H9 (cell line): ENCODE data around the gene TFAP2E. TPM values are rescaled to one million over a fixed set of nuclear protein-coding genes. Genes with fewer than 3 reads are reported as not detected.

Experiments
- DNase-seq: peaks from one replicate; pipeline ENCODE4 v3.0.0-alpha.2; 2017
- H2AFZ ChIP-seq: one replicate; pipeline ENCODE4 v1.6.1; 2013; ENCODE audit warnings: mild to moderate bottlenecking, low read length, control low read depth, moderate library complexity
- H2AK5ac ChIP-seq: 2 replicates; pipeline ENCODE4 v1.6.1; 2013; ENCODE audit warnings: low read length, control low read depth, mixed read lengths; ENCODE audit not compliant: insufficient read length
- H2BK120ac ChIP-seq: one replicate; pipeline ENCODE4 v1.6.1; 2013; ENCODE audit warnings: low read depth, mild to moderate bottlenecking, low read length, control low read depth, inconsistent platforms; ENCODE audit not compliant: poor library complexity, severe bottlenecking
- H2BK12ac ChIP-seq: 2 replicates; pipeline ENCODE4 v1.6.1; 2013; ENCODE audit warnings: low read length, control low read depth, mixed read lengths, low read depth; ENCODE audit not compliant: insufficient read length
- H2BK15ac ChIP-seq: 2 replicates; pipeline ENCODE4 v1.6.1; 2013; ENCODE audit warnings: low read depth, low read length, control low read depth
- H2BK20ac ChIP-seq: one replicate; pipeline ENCODE4 v1.6.1; 2013; ENCODE audit warnings: low read depth, mild to moderate bottlenecking, low read length, control low read depth, inconsistent platforms; ENCODE audit not compliant: poor library complexity, severe bottlenecking
- H2BK5ac ChIP-seq: 2 replicates; pipeline ENCODE4 v1.6.1; 2013; ENCODE audit warnings: low read length, control low read depth, mixed read lengths; ENCODE audit not compliant: insufficient read length
- H3K14ac ChIP-seq: 2 replicates; pipeline ENCODE4 v1.6.1; 2013; ENCODE audit warnings: low read length, control low read depth; ENCODE audit not compliant: insufficient read depth
- H3K18ac ChIP-seq: 2 replicates; pipeline ENCODE4 v1.6.1; 2013; ENCODE audit warnings: low read depth, mild to moderate bottlenecking, mixed read lengths, low read length, control low read depth; ENCODE audit not compliant: insufficient read length
- H3K23ac ChIP-seq: 2 replicates; pipeline ENCODE4 v1.6.1; 2013; ENCODE audit warnings: low read length, control low read depth, mixed read lengths, low read depth; ENCODE audit not compliant: insufficient read length
- H3K23me2 ChIP-seq: 2 replicates; pipeline ENCODE4 v1.6.1; 2013; ENCODE audit warnings: low read depth, mild to moderate bottlenecking, mixed read lengths, low read length, control low read depth; ENCODE audit not compliant: insufficient read length, poor library complexity, severe bottlenecking
- H3K27ac ChIP-seq: 2 replicates; pipeline ENCODE4 v1.5.1; 2013; ENCODE audit warnings: low read length, control low read depth, mixed read lengths, low read depth; ENCODE audit not compliant: insufficient read length
- H3K27me3 ChIP-seq: 2 replicates; pipeline ENCODE4 v1.6.1; 2013; ENCODE audit warnings: low read length, control low read depth, inconsistent platforms; ENCODE audit not compliant: insufficient read depth
- H3K4ac ChIP-seq: 2 replicates; pipeline ENCODE4 v1.6.1; 2013; ENCODE audit warnings: low read depth, mild to moderate bottlenecking, control low read depth, inconsistent platforms, low read length, moderate library complexity
- H3K4me1 ChIP-seq: 2 replicates; pipeline ENCODE4 v1.6.1; 2013; ENCODE audit warnings: low read length, control low read depth, inconsistent platforms; ENCODE audit not compliant: insufficient read depth
- H3K4me2 ChIP-seq: 2 replicates; pipeline ENCODE4 v1.6.1; 2013; ENCODE audit warnings: low read length, control low read depth, mixed read lengths; ENCODE audit not compliant: insufficient read length, insufficient read depth
- H3K56ac ChIP-seq: 2 replicates; pipeline ENCODE4 v1.6.1; 2013; ENCODE audit warnings: low read depth, mild to moderate bottlenecking, mixed read lengths, low read length, control low read depth; ENCODE audit not compliant: insufficient read length
- H3K79me1 ChIP-seq: 2 replicates; pipeline ENCODE4 v1.6.1; 2013; ENCODE audit warnings: low read depth, mild to moderate bottlenecking, moderate library complexity, low read length, control low read depth, inconsistent platforms; ENCODE audit not compliant: insufficient read depth, poor library complexity, severe bottlenecking
- H3K79me2 ChIP-seq: 2 replicates; pipeline ENCODE4 v1.6.1; 2013; ENCODE audit warnings: low read length, control low read depth, inconsistent platforms; ENCODE audit not compliant: insufficient read depth
- H3K9ac ChIP-seq: 2 replicates; pipeline ENCODE4 v1.6.1; 2013; ENCODE audit warnings: low read length, control low read depth, mixed read lengths; ENCODE audit not compliant: insufficient read length; ENCODE audit errors: extremely low read depth
- H3K9me3 ChIP-seq: one replicate; pipeline ENCODE4 v1.6.1; 2013; ENCODE audit warnings: low read depth, low read length, inconsistent platforms; ENCODE audit not compliant: control insufficient read depth
- H3T11ph ChIP-seq: one replicate; pipeline ENCODE4 v1.6.1; 2013; ENCODE audit warnings: mild to moderate bottlenecking, low read length, control low read depth, inconsistent platforms
- H4K20me1 ChIP-seq: one replicate; pipeline ENCODE4 v1.6.1; 2013; ENCODE audit not compliant: control insufficient read depth, insufficient read length, insufficient read depth
- H4K5ac ChIP-seq: 2 replicates; pipeline ENCODE4 v1.6.1; 2013; ENCODE audit warnings: low read depth, mild to moderate bottlenecking, mixed read lengths, low read length, control low read depth; ENCODE audit not compliant: insufficient read length
- H4K8ac ChIP-seq: replicated peaks from 2 replicates; pipeline ENCODE4 v1.6.1; 2013; ENCODE audit warnings: low read length, control low read depth, mixed read lengths, low read depth; ENCODE audit not compliant: insufficient read length
- H4K91ac ChIP-seq: 2 replicates; pipeline ENCODE4 v1.6.1; 2013; ENCODE audit warnings: low read depth, mild to moderate bottlenecking, moderate library complexity, mixed read lengths, low read length, control low read depth; ENCODE audit not compliant: insufficient read length
- H3K27ac Mint-ChIP-seq, 3 experiments: 2 replicates in 2 of 3; 3 replicates in 1 of 3; pipeline ENCODE4 v1.8.0; 2020 to 2021; ENCODE audit warnings: mixed read lengths in 3 of 3, mild to moderate bottlenecking in 1 of 3, moderate library complexity in 1 of 3
- H3K27me3 Mint-ChIP-seq: 2 replicates; pipeline ENCODE4 v1.8.0; 2021; ENCODE audit warnings: low read depth, mild to moderate bottlenecking, moderate library complexity, mixed read lengths
- H3K36me3 Mint-ChIP-seq, 3 experiments: 2 replicates in 2 of 3; 3 replicates in 1 of 3; pipeline ENCODE4 v1.8.0; 2020 to 2021; ENCODE audit warnings: low read depth in 3 of 3, mixed read lengths in 3 of 3; ENCODE audit not compliant: insufficient read depth in 1 of 3
- H3K4me1 Mint-ChIP-seq, 2 experiments: 2 replicates each; pipeline ENCODE4 v1.8.0; 2020; ENCODE audit warnings: mixed read lengths in 2 of 2
- H3K4me3 Mint-ChIP-seq, 2 experiments: 2 replicates in 1 of 2; 3 replicates in 1 of 2; pipeline ENCODE4 v1.8.0; 2020 to 2021; ENCODE audit warnings: mild to moderate bottlenecking in 2 of 2, mixed read lengths in 2 of 2, moderate library complexity in 1 of 2
- H3K9me3 Mint-ChIP-seq, 2 experiments: 2 replicates in 1 of 2; 3 replicates in 1 of 2; pipeline ENCODE4 v1.8.0; 2020; ENCODE audit warnings: mild to moderate bottlenecking in 2 of 2, mixed read lengths in 2 of 2, moderate library complexity in 1 of 2
- CTCF ChIP-seq: fragments of 200-600 bp; sonication (generic); conservative IDR thresholded peaks from 3 replicates; pipeline ENCODE4 v1.8.0; 2021; ENCODE audit warnings: antibody characterized with exemption, mild to moderate bottlenecking
- WGBS: extraction: QIAGEN DNeasy Blood & Tissue Kit; methylation state at CpG from one replicate; pipeline ENCODE4 v1.1.7; 2013; ENCODE audit warnings: missing lambda C conversion rate, low lambda C conversion rate, mixed read lengths; ENCODE audit not compliant: insufficient read length; ENCODE audit errors: extremely low coverage; 5-methylcytosine and 5-hydroxymethylcytosine counted together
- total RNA-seq: library from RNA; stranded (reverse); gene quantifications from 2 replicates; pipeline ENCODE4 v1.2.1, GENCODE V29; 2021

Gene TFAP2E
- total RNA-seq, 1 experiment from 2014 or later = 0.70 TPM

DNA sequence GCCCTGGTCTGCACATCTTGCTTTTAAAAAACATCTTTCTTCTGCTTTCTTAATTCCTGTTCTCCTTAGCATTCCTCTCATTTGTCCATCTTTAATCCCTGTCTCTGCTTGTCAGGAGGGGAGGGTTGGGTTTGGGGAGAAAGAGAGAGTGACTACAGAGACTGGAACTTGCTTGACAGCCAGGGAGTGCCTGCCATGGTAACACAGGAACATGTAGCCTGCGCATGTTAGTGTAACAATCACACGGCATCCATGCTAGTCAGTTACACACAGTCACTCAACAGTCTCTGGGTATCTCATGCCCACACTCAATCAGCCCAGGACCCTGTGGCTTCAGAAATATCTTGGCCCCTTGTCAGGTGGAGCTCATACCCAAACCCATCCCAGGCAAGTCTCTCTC, 818 bp upstream of the TFAP2E start:
- Mint-ChIP-seq H3K36me3 (no peaks in the 10 kb centered on the region), H3K9me3 (no peaks in the 10 kb centered on the region; a peak in 1 of 5 replicates), H3K4me3 (no peak overlapping the region), H3K27ac (no peak overlapping the region), H3K27me3 (peaks cover 88% of the 10 kb centered on the region), H3K4me1 (peaks cover 22 to 30% of the 10 kb centered on the region in 2 experiments)
- Histone ChIP-seq H3K18ac (no peak overlapping the region), H3K4me1 (0 out of 2 replicates have a peak, but pooled peaks cover 2% of the 10 kb centered on the region), H2BK12ac (no peak overlapping the region), H3K4ac (no peak overlapping the region), H4K8ac (no peak overlapping the region), H3K27ac (no peak overlapping the region), H3K14ac (no peak overlapping the region), H3K4me2 (no peak overlapping the region), H2BK5ac (no peak overlapping the region), H3K9me3 (no peaks in the 10 kb centered on the region), H4K91ac (no peak overlapping the region), H3K23me2 (peaks cover 12% of the 10 kb centered on the region), H2BK15ac (no peak overlapping the region), H2AK5ac (no peak overlapping the region), H2AFZ (no peak overlapping the region), H3K27me3 (peaks cover 65% of the 10 kb centered on the region), H3T11ph (no peak overlapping the region), H3K23ac (no peak overlapping the region), H2BK120ac (no peak overlapping the region), H3K79me2 (no peaks in the 10 kb centered on the region), H4K5ac (no peak overlapping the region), H3K56ac (no peak overlapping the region), H3K79me1 (no peaks in the 10 kb centered on the region), H3K9ac (no peak overlapping the region), H4K20me1 (no peaks in the 10 kb centered on the region), H2BK20ac (no peak overlapping the region)
- no peak for TF ChIP-seq CTCF
- no peak for DNase-seq
- no CpG with 5 or more reads among the region's 2 CpGs for WGBS
